Epidermal melanocyte (primary cell): ENCODE results near the gene ITPR1.

Experiments used
- DNase-seq: peaks from one replicate; pipeline ENCODE4 v3.0.0; 2011; ENCODE audit warnings: low spot score; ENCODE audit not compliant: insufficient read length

The ITPR1 gene

DNA sequence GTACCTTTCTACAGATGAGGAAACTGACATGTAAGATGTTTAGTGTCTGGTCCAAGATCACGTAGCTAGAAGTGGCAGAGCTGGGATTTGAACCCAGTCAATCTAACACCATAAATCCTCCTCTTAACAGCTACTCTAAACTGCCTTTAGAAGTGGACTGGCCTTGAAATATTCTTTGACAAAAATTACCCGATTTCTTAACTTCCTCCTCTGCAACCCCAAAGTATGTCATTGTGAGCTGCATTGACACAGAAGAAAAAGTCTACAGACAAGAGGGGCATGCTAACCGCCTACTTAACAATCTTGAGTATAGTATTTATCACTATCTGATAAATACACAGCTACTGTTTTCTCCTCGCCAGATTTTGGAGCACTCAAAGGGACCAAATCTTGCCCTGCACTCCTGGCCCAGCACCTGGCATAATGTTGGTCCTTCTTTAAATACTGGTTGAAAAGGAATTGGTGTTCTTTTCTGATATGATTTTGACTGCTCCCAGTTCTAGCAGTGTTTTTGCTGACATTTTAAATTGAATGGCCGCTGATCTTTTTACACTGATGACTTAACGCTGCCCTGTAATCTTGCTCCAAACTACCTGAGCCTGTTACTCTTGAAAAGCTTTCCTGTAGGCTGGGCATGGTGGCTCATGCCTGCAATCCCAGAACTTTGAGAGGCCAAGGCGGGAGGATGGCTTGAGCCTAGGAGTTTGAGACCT is 36.9 kb downstream of the ITPR1 start:
- no peak for DNase-seq

- no peak for DNase-seq
These were observed 38.4 kb downstream of the ITPR1 start for GRCh38 chr3:4531478-4532025.

DNA sequence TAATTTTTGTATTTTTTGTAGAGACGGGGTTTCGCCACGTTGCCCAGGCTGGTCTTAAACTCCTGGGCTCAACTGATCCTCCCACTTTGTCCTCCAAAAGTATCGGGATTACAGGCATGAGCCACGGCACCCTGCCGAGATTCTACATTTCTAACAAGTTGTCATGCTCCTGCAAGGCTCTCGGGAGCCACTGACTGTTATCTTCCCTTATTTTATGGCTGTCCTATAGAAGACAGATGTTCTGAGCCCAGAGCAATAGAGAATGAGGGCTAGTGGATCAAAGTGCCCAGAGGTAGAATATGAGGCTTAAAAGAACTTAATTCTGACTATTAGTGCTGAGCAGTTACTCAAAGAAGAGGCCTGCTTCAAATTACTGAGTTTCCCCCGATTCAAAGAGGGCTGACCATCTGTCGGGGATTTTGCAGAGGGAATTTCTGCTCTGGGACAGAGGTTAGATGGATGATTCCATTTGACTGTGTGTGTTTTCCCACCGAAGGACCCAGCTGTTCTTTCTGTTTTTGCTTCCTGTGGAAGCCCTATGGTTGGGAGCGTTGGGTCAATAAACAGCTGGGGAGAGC is 39.5 kb downstream of the ITPR1 start:
- no peak for DNase-seq

GRCh38 chr3:4533489-4534443 is 40.6 kb downstream of the ITPR1 start:
- DNase-seq: no peak

DNA sequence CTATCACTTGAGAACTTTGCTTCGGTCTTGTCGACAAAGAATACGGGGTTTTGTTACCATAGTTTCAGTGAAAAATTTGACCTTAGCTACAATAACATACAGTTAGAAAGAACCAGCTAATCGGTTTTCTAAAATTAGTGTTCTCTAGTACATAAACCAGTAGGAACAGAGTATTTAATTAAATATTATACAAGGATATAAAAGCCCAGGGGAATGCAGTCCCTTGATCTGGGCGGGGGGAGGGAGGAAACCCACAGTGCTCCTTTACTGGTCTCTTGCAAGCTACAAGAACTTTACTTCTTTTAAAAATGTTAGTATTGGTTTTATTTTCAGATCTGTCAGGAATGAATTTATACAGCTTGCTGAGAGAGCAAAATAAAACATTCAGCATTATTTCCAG is 41.8 kb downstream of the ITPR1 start:
- DNase-seq: no peak

- no peak for DNase-seq
These were observed 43.1 kb downstream of the ITPR1 start for GRCh38 chr3:4536260-4536659.

DNA sequence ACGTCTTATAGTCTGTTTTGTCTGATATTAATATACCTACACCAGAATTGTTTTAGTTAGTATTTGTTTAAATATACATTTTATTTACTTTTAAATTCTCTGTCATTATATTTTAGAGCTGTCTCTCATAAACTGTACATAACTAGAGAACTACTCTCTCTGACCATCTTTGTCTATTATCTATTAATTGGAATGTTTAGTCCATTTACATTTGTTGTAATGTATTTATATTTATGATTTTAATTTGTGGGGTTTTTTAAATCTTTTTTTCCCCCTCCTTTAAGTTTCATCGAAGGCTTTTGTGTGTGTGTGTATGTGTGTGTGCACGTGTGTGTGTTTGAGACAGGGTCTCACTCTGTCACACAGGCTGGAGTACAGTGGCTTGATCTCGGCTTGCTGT is 47.1 kb downstream of the ITPR1 start:
- DNase-seq: no peak

DNA sequence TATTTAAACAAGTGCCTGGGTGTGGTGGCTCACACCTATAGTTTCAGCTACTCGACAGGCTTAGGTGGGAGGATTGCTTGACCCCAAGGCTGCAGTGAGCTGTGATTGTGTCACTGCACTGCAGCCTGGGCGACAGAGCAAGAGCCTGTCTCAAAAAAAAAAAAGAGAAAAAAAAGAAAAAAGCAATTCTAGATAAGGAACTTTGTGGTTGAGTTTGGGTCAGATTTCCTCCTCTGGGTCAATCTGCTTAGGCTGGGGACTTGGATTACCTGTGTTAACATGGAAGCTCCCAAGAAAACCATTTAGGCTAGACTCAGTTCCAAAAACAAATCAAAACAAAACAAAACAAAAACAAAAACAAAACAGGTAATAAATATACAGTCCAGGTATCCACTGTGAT is 50.0 kb downstream of the ITPR1 start:
- DNase-seq: no peak

- no peak for DNase-seq
These were observed 53.4 kb downstream of the ITPR1 start for GRCh38 chr3:4546346-4547178.

- DNase-seq: no peak
These were observed 54.7 kb downstream of the ITPR1 start for GRCh38 chr3:4547799-4548198.

DNA sequence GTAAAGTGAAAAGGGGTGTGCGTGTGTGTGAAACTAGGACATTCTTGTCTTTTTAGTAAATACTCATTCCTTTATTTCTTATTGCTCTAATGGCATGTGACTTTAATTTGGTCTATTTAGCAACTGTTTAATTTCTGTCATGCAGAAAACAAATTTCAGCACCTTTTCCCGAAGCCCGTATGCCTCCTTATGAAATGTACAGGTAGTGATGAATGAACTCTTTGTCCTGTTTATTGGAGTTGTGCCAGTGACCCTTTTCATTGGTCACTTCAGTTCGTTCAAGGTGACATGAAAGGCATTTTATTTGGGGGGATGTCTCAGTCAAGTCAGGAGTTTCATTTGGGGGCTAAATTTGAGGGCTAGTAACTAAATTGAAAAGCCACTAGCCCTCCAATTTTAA is 55.2 kb downstream of the ITPR1 start:
- DNase-seq: no peak

- DNase-seq: no peak
These were observed 55.6 kb downstream of the ITPR1 start for GRCh38 chr3:4548780-4549179.

DNA sequence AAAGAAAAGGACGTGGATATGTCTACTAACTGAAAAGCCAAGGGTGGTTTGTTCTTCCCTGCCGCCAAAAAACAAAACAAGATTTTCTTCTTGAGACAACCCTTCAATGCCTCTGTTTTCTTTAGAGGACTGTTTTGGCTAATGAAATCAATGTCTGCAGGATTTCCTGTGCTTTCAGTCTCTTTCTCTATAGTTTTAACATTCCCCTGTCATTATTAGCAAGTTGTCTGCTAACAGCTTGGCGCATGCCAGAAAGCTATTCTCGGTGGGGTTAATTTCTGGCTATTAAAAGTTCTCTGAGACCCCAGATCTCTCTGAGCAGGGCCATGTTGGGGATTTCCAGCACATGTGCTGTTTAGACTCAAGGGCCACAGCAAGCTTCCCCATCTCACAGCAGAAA is 56.7 kb downstream of the ITPR1 start:
- no peak for DNase-seq

DNA sequence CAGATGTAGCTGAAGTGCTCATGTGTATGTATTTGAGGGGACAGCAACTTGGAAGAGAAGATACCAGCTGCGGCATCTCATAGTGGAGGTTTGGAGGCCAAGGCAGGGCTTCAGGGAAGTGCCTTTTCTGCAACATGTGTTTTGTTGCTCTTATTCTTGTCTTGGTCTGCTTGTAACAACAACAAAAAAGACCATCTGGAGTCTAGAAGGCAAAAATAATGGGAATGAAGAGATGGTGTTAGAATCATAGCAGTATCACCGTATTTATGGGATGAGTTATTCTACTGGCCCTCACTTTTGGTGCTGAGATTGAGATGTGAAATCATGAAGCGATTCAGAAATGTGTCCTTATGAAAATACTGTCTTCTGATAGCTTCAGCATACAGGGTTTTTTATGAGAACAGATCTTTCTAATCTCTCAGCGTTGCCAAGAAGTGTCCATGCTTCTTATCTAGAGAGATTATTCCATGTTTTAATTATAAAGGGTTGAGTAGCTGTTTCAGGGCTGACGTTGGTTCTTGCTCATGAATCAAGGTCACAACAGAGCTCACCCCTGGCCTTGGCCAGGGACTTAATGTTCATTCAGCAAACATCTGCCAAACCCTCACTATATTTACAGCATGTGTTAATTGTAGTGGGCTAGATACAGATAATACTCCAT is 58.0 kb downstream of the ITPR1 start:
- no peak for DNase-seq

DNA sequence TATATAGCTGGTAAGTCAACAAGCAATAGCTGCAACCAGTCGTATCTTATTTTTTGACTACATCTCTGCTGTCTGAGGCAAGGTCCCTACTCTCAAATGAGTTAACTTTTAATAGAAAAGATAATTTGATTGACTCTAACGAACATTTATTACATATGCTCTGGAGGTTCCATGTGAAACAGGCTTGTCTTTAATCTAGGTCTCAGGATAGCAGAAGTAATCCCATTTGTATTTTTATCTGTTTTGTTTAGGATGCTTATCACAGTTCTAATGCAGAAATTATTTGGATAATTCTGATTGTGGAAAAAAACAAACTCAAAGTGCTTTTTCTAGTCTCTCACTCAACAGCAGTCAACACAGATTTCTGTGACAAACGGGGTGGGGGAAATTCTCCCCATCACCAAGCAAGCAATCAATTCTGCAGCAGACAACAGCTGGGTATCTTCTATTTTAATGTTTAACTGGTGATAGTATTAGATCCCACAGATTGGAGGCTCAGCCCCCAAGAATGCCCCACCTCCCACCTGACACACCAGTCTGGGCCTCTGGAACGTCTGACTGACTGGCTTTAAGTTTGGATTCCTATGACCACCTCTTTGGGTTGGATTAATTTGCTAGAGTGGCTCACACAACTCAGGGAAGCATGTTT is 58.8 kb downstream of the ITPR1 start:
- DNase-seq: no peak

DNA sequence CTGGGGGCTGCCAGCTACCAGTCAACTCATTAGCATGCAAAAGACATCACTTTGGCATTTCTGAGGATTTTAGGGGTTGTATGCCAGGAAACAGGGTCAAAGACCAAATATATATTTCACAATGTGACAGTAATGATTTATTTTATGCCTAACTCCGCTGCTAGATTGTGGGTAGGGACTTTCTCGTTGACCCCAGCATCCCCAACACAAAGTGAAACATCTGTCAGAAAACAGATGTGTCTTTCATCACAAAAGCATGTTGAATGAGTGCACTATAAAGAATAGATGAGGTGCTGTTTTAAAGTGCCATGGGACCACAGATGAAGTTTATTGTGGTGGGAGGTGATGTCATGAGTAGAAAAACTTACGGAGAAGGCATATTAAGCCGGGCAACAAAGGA is 59.7 kb downstream of the ITPR1 start:
- no peak for DNase-seq

GRCh38 chr3:4561661-4562060 is 68.5 kb downstream of the ITPR1 start:
- DNase-seq: no peak

DNA sequence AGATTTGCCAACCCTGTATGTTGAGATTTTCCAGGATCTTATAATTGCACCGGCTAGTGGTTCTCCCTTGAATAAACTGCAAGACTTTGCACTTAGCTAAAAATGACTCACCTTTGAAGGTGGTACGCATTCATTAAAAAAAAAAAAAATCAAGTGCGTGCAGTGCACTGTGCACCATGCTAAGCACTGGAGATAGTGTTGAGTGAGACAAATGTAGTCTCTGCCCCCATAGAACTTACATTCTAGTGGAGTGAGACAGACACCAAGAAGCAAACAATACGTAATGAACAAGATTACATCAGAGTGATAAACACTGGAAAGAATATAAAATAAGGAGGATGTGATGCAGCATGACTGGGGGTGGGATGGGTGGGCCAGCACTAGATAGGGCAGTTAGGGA is 69.4 kb downstream of the ITPR1 start:
- DNase-seq: no peak

DNA sequence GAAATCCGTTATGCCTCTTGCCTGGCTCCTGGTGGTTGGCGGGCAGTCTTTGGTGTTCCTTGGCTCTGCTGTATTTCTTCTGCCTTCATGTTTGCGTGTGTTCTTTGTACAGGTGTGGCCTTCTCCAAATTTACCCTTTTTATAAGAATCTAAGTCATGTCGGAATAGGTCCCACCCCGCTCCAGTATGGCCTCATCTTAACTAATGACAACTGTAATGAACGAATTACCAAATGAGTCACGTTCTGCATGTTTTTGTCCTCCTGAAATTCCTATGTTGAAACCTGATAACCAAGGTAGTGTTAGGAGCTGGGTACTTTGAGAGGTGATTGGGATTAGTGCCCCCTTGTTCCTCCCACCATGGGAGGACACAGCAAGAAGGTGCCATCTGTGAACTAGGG is 71.1 kb downstream of the ITPR1 start:
- DNase-seq: no peak

DNA sequence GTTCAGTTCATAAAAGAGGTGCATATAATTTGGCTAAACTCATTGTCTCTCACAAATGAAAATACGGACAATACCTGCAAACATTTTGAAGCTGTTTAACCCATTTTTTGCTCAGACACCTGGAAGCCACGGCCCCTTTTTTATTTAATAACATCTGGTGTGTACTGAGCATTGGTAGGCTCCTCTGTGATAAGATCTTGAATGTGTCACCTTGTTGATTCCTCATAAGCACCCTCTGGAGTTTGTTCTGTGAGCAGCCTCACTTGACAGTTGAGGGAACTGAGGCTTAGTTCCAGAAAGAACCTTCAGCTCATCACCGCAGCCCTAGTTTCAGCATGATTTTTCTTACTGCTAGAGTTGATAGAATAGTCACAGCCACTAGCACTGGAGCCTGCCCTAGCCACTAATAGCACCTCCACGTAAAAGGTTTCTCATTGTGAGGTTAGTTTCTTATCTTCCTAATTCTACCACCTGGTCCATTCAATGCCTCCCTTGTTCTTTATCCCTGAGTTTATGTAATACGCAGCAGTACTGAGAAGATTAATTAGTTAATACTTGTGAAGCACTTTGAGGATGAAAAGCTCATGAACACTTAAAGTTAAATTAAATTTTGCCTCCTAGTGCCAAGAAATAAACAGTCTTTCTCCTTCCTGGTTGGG is 71.9 kb downstream of the ITPR1 start:
- DNase-seq: no peak
